Endodermal cell (in vitro differentiated cells): ENCODE results near the gene KRTAP4-3. TPM values are rescaled to one million over a fixed set of nuclear protein-coding genes. Genes with fewer than 3 reads are reported as not detected.

ENCODE experiments used
- DNase-seq: peaks from one replicate; pipeline ENCODE4 v3.0.0-alpha.2; 2017
- H3K27ac ChIP-seq: 2 replicates; pipeline ENCODE4 v1.5.1; 2013; ENCODE audit warnings: mild to moderate bottlenecking, low read depth, low read length, moderate library complexity
- H3K27me3 ChIP-seq: 2 replicates; pipeline ENCODE4 v1.6.1; 2013; ENCODE audit warnings: mild to moderate bottlenecking, low read length, moderate library complexity; ENCODE audit not compliant: insufficient read depth, control insufficient read depth, poor library complexity, severe bottlenecking
- H3K36me3 ChIP-seq: 2 replicates; pipeline ENCODE4 v1.7.0; 2013; ENCODE audit warnings: mild to moderate bottlenecking, low read length, moderate library complexity; ENCODE audit not compliant: control insufficient read depth, insufficient read depth
- H3K4me1 ChIP-seq: one replicate; pipeline ENCODE4 v1.7.0; 2013; ENCODE audit warnings: low read length; ENCODE audit not compliant: control insufficient read depth, insufficient read depth
- H3K4me3 ChIP-seq: 2 replicates; pipeline ENCODE4 v1.5.1; 2013; ENCODE audit warnings: mild to moderate bottlenecking, low read length, moderate library complexity
- H3K9ac ChIP-seq: 2 replicates; pipeline ENCODE4 v1.6.1; 2013; ENCODE audit warnings: mild to moderate bottlenecking, low read length, moderate library complexity; ENCODE audit not compliant: poor library complexity, severe bottlenecking; ENCODE audit errors: extremely low read depth
- H3K9me3 ChIP-seq: 2 replicates; pipeline ENCODE4 v1.6.1; 2013; ENCODE audit warnings: mild to moderate bottlenecking, low read length, moderate library complexity; ENCODE audit not compliant: control insufficient read depth
- H3K27ac Mint-ChIP-seq: 2 replicates; pipeline ENCODE4 v1.8.0; 2020; ENCODE audit warnings: mixed read lengths
- H3K27me3 Mint-ChIP-seq: 2 replicates; pipeline ENCODE4 v1.8.0; 2021; ENCODE audit warnings: mild to moderate bottlenecking, mixed read lengths; ENCODE audit not compliant: insufficient read depth
- H3K36me3 Mint-ChIP-seq: 2 replicates; pipeline ENCODE4 v1.8.0; 2020; ENCODE audit warnings: low read depth, mixed read lengths
- H3K4me1 Mint-ChIP-seq: 2 replicates; pipeline ENCODE4 v1.8.0; 2020; ENCODE audit warnings: mixed read lengths
- H3K4me3 Mint-ChIP-seq: 2 replicates; pipeline ENCODE4 v1.8.0; 2020; ENCODE audit warnings: mild to moderate bottlenecking, moderate library complexity, mixed read lengths
- H3K9me3 Mint-ChIP-seq: 2 replicates; pipeline ENCODE4 v1.8.0; 2020; ENCODE audit warnings: mild to moderate bottlenecking, mixed read lengths
- CTCF ChIP-seq: fragments of 200-600 bp; sonication (generic); conservative IDR thresholded peaks from 2 replicates; pipeline ENCODE4 v1.5.0; 2021; ENCODE audit warnings: antibody characterized with exemption, mild to moderate bottlenecking
- WGBS, 2 experiments: methylation state at CpG; one replicate each; pipeline versions ENCODE4 v1.1.5 to v1.1.7; 2013; ENCODE audit warnings: missing lambda C conversion rate in 2 of 2, mixed read lengths in 1 of 2; ENCODE audit not compliant: insufficient coverage in 1 of 2, insufficient read length in 1 of 2; 5-methylcytosine and 5-hydroxymethylcytosine counted together
- total RNA-seq, 2 donors: library from RNA; stranded (reverse); fragmentation: NEBNext Ultra II Directional in 1 of 2; extraction: Animal tissue kit (Norgen Biotek cat#: 25700) in 1 of 2; gene quantifications; 2 replicates in 1 of 2; 3 replicates in 1 of 2; pipeline ENCODE4 v1.2.1, GENCODE V29; 2021

KRTAP4-3 gene
- total RNA-seq, 2 donors from 2014 or later = not detected

GRCh38 chr17:41153856-41154255, 14.2 kb downstream of the KRTAP4-3 start:
- 68% methylated on average over 2 of the region's 2 CpGs; no CpG with 5 or more reads in 1 of the 2 experiments for WGBS, 2 experiments
- H3K27ac Mint-ChIP-seq = no peak overlapping the region
- no peak for DNase-seq
- Histone ChIP-seq H3K4me1 (no peaks in the 10 kb centered on the region), H3K27me3 (peaks cover 5% of the 10 kb centered on the region), H3K27ac (no peak overlapping the region), H3K9ac (no peak overlapping the region), H3K4me3 (no peak overlapping the region), H3K36me3 (no peaks in the 10 kb centered on the region), H3K9me3 (no peaks in the 10 kb centered on the region)
- no peaks in the 10 kb centered on the region for H3K36me3 Mint-ChIP-seq
- no peaks in the 10 kb centered on the region for H3K9me3 Mint-ChIP-seq
- TF ChIP-seq CTCF = no peak
- H3K27me3 Mint-ChIP-seq = peaks cover 2% of the 10 kb centered on the region
- no peaks in the 10 kb centered on the region for H3K4me1 Mint-ChIP-seq
- no peak overlapping the region for H3K4me3 Mint-ChIP-seq

GRCh38 chr17:41151525-41151924, 16.5 kb downstream of the KRTAP4-3 start:
- no peak overlapping the region for H3K27ac ChIP-seq
- Mint-ChIP-seq H3K4me1 (no peaks in the 10 kb centered on the region), H3K9me3 (no peaks in the 10 kb centered on the region), H3K27me3 (peaks cover 2% of the 10 kb centered on the region), H3K27ac (no peak overlapping the region), H3K4me3 (no peak overlapping the region), H3K36me3 (no peaks in the 10 kb centered on the region)
- 75 to 100% methylated on average over 1 of the region's 2 CpGs for WGBS, 2 experiments
- H3K27me3 ChIP-seq = peaks cover 5% of the 10 kb centered on the region
- H3K36me3 ChIP-seq = no peaks in the 10 kb centered on the region
- no peak overlapping the region for H3K9ac ChIP-seq
- TF ChIP-seq CTCF = no peak
- H3K4me1 ChIP-seq = no peaks in the 10 kb centered on the region
- no peak for DNase-seq
- H3K4me3 ChIP-seq = no peak overlapping the region
- no peaks in the 10 kb centered on the region for H3K9me3 ChIP-seq

GRCh38 chr17:41150026-41150425, 18.0 kb downstream of the KRTAP4-3 start:
- 92 to 96% methylated on average over 4 of the region's 4 CpGs for WGBS, 2 experiments
- TF ChIP-seq CTCF = no peak
- H3K27ac ChIP-seq = no peak overlapping the region
- H3K9me3 ChIP-seq = no peaks in the 10 kb centered on the region
- H3K9me3 Mint-ChIP-seq = peaks cover 2% of the 10 kb centered on the region
- no peak for DNase-seq
- H3K27ac Mint-ChIP-seq = no peak overlapping the region
- no peaks in the 10 kb centered on the region for H3K4me1 ChIP-seq
- no peaks in the 10 kb centered on the region for H3K36me3 Mint-ChIP-seq
- no peak overlapping the region for H3K4me3 ChIP-seq
- H3K27me3 Mint-ChIP-seq = peaks cover 2% of the 10 kb centered on the region
- H3K9ac ChIP-seq = no peak overlapping the region
- H3K36me3 ChIP-seq = no peaks in the 10 kb centered on the region
- H3K27me3 ChIP-seq = peaks cover 5% of the 10 kb centered on the region
- no peaks in the 10 kb centered on the region for H3K4me1 Mint-ChIP-seq
- no peak overlapping the region for H3K4me3 Mint-ChIP-seq
